Keratinocyte (primary cell): ENCODE data around the gene AP1AR. TPM values are rescaled to one million over a fixed set of nuclear protein-coding genes. Genes with fewer than 3 reads are reported as not detected.

Experiments used
- DNase-seq: peaks from one replicate; pipeline ENCODE4 v3.0.0-alpha.2; 2011; ENCODE audit warnings: low read depth, missing footprints, low spot score
- FAIRE-seq: peaks from 2 replicates; lab custom pipeline; 2011; peaks lifted over from hg19 to GRCh38; lab: Jason Lieb, UNC
- H2AFZ ChIP-seq: 2 replicates; pipeline ENCODE4 v1.6.0; 2012; ENCODE audit warnings: low read length, control low read depth, inconsistent platforms; ENCODE audit not compliant: control insufficient read depth
- H3K27ac ChIP-seq: 2 replicates; pipeline ENCODE4 v1.5.1; 2011; ENCODE audit warnings: low read length; ENCODE audit not compliant: control insufficient read depth, insufficient read depth
- H3K27me3 ChIP-seq: 3 replicates; pipeline ENCODE4 v1.6.0; 2011; ENCODE audit warnings: low read length; ENCODE audit not compliant: control insufficient read depth, insufficient read depth; ENCODE audit errors: extremely low read depth
- H3K36me3 ChIP-seq, 2 experiments: 2 replicates in 1 of 2; 3 replicates in 1 of 2; pipeline ENCODE4 v1.5.1; 2011; ENCODE audit warnings: low read length in 2 of 2, mild to moderate bottlenecking in 1 of 2; ENCODE audit not compliant: control insufficient read depth in 2 of 2, insufficient read depth in 2 of 2; ENCODE audit errors: extremely low read depth in 1 of 2
- H3K4me1 ChIP-seq: 3 replicates; pipeline ENCODE4 v1.5.1; 2011; ENCODE audit warnings: low read length; ENCODE audit not compliant: control insufficient read depth, insufficient read depth; ENCODE audit errors: extremely low read depth
- H3K4me2 ChIP-seq: 3 replicates; pipeline ENCODE4 v1.6.0; 2011; ENCODE audit warnings: low read depth, low read length; ENCODE audit not compliant: control insufficient read depth, insufficient read depth; ENCODE audit errors: extremely low read depth
- H3K4me3 ChIP-seq, 3 experiments: fragments of 200-600 bp in 1 of 3; sonication (generic) in 1 of 3; 2 replicates in 2 of 3; 3 replicates in 1 of 3; pipeline ENCODE4 v1.5.1; 2011 to 2016; ENCODE audit warnings: low read length in 3 of 3, mild to moderate bottlenecking in 3 of 3, control low read depth in 2 of 3, inconsistent platforms in 1 of 3, low read depth in 1 of 3, mixed read lengths in 1 of 3, mixed run types in 1 of 3, moderate library complexity in 1 of 3; ENCODE audit not compliant: control insufficient read depth in 2 of 3, insufficient read depth in 2 of 3; ENCODE audit errors: extremely low read depth in 1 of 3
- H3K79me2 ChIP-seq: 2 replicates; pipeline ENCODE4 v1.6.0; 2012; ENCODE audit warnings: low read length; ENCODE audit not compliant: control insufficient read depth, insufficient read depth
- H3K9ac ChIP-seq: 3 replicates; pipeline ENCODE4 v1.6.0; 2011; ENCODE audit warnings: low read length; ENCODE audit not compliant: control insufficient read depth, insufficient read depth; ENCODE audit errors: extremely low read depth
- H3K9me1 ChIP-seq: 3 replicates; pipeline ENCODE4 v1.6.0; 2011; ENCODE audit warnings: low read length; ENCODE audit not compliant: control insufficient read depth, insufficient read depth; ENCODE audit errors: extremely low read depth
- H3K9me3 ChIP-seq: 2 replicates; pipeline ENCODE4 v1.5.1; 2012; ENCODE audit warnings: low read depth, low read length; ENCODE audit not compliant: control insufficient read depth
- H4K20me1 ChIP-seq: 3 replicates; pipeline ENCODE4 v1.6.0; 2011; ENCODE audit warnings: low read length; ENCODE audit not compliant: control insufficient read depth, insufficient read depth; ENCODE audit errors: extremely low read depth
- EZH2 ChIP-seq: IDR thresholded peaks from one replicate; pipeline ENCODE4 v1.6.1; 2012; ENCODE audit warnings: inconsistent platforms, mild to moderate bottlenecking, low read length, moderate library complexity
- dilution Hi-C: fragments of 300-500 bp; cut with MboI; formaldehyde crosslinking; loops from one replicate; pipeline ENCODE4 v1.7.0; 2020; ENCODE audit warnings: low sequenced_read_pairs; ENCODE audit not compliant: extremely low pct_ligation_motif_present
- polyA plus RNA-seq, 5 experiments: library from polyadenylated mRNA; depleted of rRNA in 3 of 5; stranded (reverse) in 3 of 5; stranded (forward) in 1 of 5; unstranded in 1 of 5; fragments of >200 nt; gene quantifications; 1 replicate in 1 of 5; 2 replicates in 3 of 5; 3 replicates in 1 of 5; pipeline versions ENCODE4 v1.2.1 to v1.2.3, GENCODE V29; 2011 to 2012; ENCODE audit warnings: missing spikeins in 2 of 5, low read depth in 1 of 5, low replicate concordance in 1 of 5
- TF ChIP-seq, protein P1 (sequence below), 3 experiments: IDR thresholded peaks in 1 of 3; conservative IDR thresholded peaks in 1 of 3; optimal IDR thresholded peaks in 1 of 3; 2 replicates in 2 of 3; 3 replicates in 1 of 3; pipeline versions ENCODE3 to v1.5.1; 2011; ENCODE audit warnings: low read length in 3 of 3, mild to moderate bottlenecking in 3 of 3, moderate library complexity in 2 of 3, control low read depth in 1 of 3, inconsistent platforms in 1 of 3; ENCODE audit not compliant: insufficient read depth in 2 of 3; ENCODE audit errors: extremely low read depth in 1 of 3

AP1AR gene
- polyA plus RNA-seq, 1 donor (not counting 4 experiments of a cell fraction or from before 2014, with no cell fraction given) = 17.5 TPM

DNA sequence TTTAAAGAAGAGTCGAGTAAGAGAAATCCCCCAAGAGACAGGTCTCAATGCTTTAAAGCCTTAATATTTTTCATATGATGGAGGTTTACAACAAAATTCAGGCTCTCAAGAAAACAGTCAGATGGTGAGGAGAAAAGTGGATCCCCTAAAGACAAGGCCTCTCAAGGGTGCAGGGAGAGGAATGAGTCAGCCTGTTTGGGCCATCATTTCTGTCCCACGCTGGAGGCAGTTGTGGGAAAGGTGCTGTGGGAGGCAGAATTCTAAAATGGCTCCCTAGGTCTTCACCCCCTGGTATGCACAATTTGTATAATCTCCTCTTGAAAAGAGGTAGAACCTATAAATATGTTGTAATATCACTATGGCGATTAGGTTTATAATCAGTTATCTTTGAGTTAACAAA lies 58.8 kb downstream of the AP1AR start:
- FAIRE-seq (no peak), DNase-seq (no peak)
- Histone ChIP-seq H3K4me1 (peaks cover 5% of the 10 kb centered on the region), H4K20me1 (no peaks in the 10 kb centered on the region), H3K27ac (no peak overlapping the region), H3K4me2 (no peak overlapping the region), H3K9me1 (no peaks in the 10 kb centered on the region), H2AFZ (no peak overlapping the region), H3K9me3 (no peaks in the 10 kb centered on the region), H3K4me3 (no peak overlapping the region), H3K9ac (no peak overlapping the region), H3K27me3 (no peaks in the 10 kb centered on the region), H3K79me2 (peaks cover under 1% of the 10 kb centered on the region), H3K36me3 (no peaks in the 10 kb centered on the region)
- dilution Hi-C loops = no loop called here
- TF ChIP-seq, protein P1, sequence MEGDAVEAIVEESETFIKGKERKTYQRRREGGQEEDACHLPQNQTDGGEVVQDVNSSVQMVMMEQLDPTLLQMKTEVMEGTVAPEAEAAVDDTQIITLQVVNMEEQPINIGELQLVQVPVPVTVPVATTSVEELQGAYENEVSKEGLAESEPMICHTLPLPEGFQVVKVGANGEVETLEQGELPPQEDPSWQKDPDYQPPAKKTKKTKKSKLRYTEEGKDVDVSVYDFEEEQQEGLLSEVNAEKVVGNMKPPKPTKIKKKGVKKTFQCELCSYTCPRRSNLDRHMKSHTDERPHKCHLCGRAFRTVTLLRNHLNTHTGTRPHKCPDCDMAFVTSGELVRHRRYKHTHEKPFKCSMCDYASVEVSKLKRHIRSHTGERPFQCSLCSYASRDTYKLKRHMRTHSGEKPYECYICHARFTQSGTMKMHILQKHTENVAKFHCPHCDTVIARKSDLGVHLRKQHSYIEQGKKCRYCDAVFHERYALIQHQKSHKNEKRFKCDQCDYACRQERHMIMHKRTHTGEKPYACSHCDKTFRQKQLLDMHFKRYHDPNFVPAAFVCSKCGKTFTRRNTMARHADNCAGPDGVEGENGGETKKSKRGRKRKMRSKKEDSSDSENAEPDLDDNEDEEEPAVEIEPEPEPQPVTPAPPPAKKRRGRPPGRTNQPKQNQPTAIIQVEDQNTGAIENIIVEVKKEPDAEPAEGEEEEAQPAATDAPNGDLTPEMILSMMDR (optimal IDR thresholded peaks at IDR 0.05 in 1 of 3, IDR thresholded peaks at IDR 0.05 in 1 of 3, conservative IDR thresholded peaks at IDR 0.05 in 1 of 3; ENCODE audit: extremely low read depth in 1 of 3, insufficient read depth in 2 of 3, low read length in 3 of 3) = no peak
- TF ChIP-seq EZH2 = no peak

DNA sequence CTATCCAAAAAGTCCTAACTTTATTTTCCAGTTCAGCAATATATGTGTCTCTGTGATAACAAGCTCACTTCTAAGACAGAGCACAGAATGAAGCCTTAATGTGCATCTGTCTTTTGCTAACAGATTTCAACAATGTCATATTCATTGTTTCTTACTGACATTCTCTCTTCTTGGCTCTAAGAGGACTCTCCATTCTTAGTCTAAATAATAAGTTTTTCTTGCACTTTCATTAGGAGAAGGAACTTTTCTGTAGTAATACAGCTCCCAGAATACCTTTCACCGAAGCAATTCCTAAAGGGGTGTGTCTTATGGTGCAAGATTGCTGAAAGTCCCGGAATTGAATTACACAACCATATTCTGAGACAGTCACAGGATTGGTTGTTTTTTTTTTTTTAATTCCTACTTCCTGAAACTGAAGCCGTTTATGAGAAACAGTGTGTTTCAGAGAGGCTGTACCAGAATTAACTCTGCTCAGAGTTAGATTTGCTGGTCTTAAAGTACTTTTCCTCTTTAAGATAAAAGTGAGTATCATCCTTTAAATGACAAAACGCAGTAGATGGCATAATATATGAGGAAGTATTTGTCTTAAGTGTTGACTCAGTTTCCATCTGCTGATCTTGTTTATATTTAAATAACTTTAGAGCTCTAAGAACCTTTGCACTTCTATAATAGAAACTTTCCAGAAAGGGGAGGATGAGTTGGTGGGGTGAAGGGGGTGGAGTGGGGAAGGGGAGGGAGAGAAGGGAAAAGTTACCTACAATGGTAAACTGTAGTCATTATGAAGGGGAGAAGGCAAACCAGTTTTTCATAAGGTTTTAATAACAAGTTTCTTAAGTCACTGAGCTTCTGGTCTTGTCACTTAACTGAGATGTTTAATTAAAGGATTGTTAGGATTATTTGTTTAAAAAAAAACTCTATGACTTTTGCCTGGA lies 65.6 kb downstream of the AP1AR start, which contains the start of gene ALPK1:
ALPK1 (plus strand) TSS at position 421 of the 932 bp plus-strand sequence.
- no peaks in the 10 kb centered on the region for H3K9me1 ChIP-seq
- no peaks in the 10 kb centered on the region for H3K9me3 ChIP-seq
- FAIRE-seq (peak; percentile 79), DNase-seq (no peak)
- dilution Hi-C loops = no loop called here
- H3K27me3 ChIP-seq = no peaks in the 10 kb centered on the region
- H3K27ac ChIP-seq = peak within 1 kb of the TSS; percentile 76
- no peaks in the 10 kb centered on the region for H4K20me1 ChIP-seq
- H3K9ac ChIP-seq = peak within 1 kb of the TSS; percentile 74
- peaks cover 10% of the 10 kb centered on the region for H3K4me1 ChIP-seq
- no peak for TF ChIP-seq EZH2
- H3K79me2 ChIP-seq = no peaks in the 10 kb centered on the region
- peak within 1 kb of the TSS; percentile 95 for H2AFZ ChIP-seq
- H3K36me3 ChIP-seq = no peaks in the 10 kb centered on the region
- H3K4me3 ChIP-seq = peak within 1 kb of the TSS; percentile 41 to 84 (median 76)
- peak within 1 kb of the TSS; percentile 68 for H3K4me2 ChIP-seq
